HL-60 (cell line): Measurements from ENCODE around the gene DCUN1D3.
"Not testable (repeated sequence)": the region's sequence is repeated elsewhere in the genome, so short reads cannot be mapped to it uniquely, and the experiment has no call there.

Experiments used
- DNase-seq, 2 experiments: peaks; one replicate each; pipeline ENCODE4 v3.0.0-alpha.2; 2010 to 2020; ENCODE audit warnings: low read depth in 1 of 2, low spot score in 1 of 2
- H3K27ac ChIP-seq: fragments of 250-450 bp; sonication (Bioruptor Pico); replicated peaks from 2 replicates; pipeline ENCODE4 v1.5.1; 2020; ENCODE audit warnings: mild to moderate bottlenecking, moderate library complexity
- H3K27me3 ChIP-seq: fragments of 250-450 bp; sonication (Bioruptor Pico); 2 replicates; pipeline ENCODE4 v1.5.1; 2021; ENCODE audit warnings: mild to moderate bottlenecking, moderate library complexity; ENCODE audit not compliant: insufficient read depth, poor library complexity, severe bottlenecking
- H3K4me3 ChIP-seq: replicated peaks from 2 replicates; pipeline ENCODE4 v1.5.1; 2011; ENCODE audit warnings: mild to moderate bottlenecking, control low read depth, low read length; ENCODE audit not compliant: insufficient read depth
- CTCF ChIP-seq: IDR thresholded peaks from one replicate; pipeline ENCODE4 v1.5.1; 2011; ENCODE audit warnings: low read length, control low read depth, inconsistent platforms; ENCODE audit not compliant: insufficient read depth
- GABPA ChIP-seq: IDR thresholded peaks from 2 replicates; pipeline ENCODE4 v1.6.1; 2012; ENCODE audit warnings: low read depth
- POLR2AphosphoS5 ChIP-seq: IDR thresholded peaks from 2 replicates; pipeline ENCODE4 v1.6.1; 2012; ENCODE audit warnings: low read depth
- REST ChIP-seq: IDR thresholded peaks from 2 replicates; pipeline ENCODE4 v1.6.1; 2012; ENCODE audit warnings: low read depth; ENCODE audit not compliant: insufficient replicate concordance
- SPI1 ChIP-seq: IDR thresholded peaks from 2 replicates; pipeline ENCODE4 v1.6.1; 2012; ENCODE audit warnings: low read depth, mild to moderate bottlenecking, borderline replicate concordance

The DCUN1D3 gene

GRCh38 chr16:20933589-20933988 is 33.4 kb upstream of the DCUN1D3 start:
- H3K27ac ChIP-seq, result no peak overlapping the region
- no peaks in the 10 kb centered on the region for H3K27me3 ChIP-seq
- no peak overlapping the region for H3K4me3 ChIP-seq
- TF ChIP-seq GABPA (no peak), CTCF (no peak), REST (no peak), SPI1 (no peak), POLR2AphosphoS5 (no peak)
- no peak for DNase-seq

- DNase-seq, result no peak
- Histone ChIP-seq H3K4me3 (no peak overlapping the region), H3K27ac (no peak overlapping the region), H3K27me3 (no peaks in the 10 kb centered on the region)
- TF ChIP-seq POLR2AphosphoS5, result no peak
- no peak for TF ChIP-seq CTCF
- no peak for TF ChIP-seq SPI1
- no peak for TF ChIP-seq REST
- no peak for TF ChIP-seq GABPA
Observed at GRCh38 chr16:20931066-20931600, 31.0 kb upstream of the DCUN1D3 start.

GRCh38 chr16:20930365-20930690 is 30.2 kb upstream of the DCUN1D3 start:
- DNase-seq, result no peak
- Histone ChIP-seq H3K27ac (no peak overlapping the region), H3K4me3 (no peak overlapping the region), H3K27me3 (no peaks in the 10 kb centered on the region)
- TF ChIP-seq POLR2AphosphoS5, result no peak
- no peak for TF ChIP-seq GABPA
- no peak for TF ChIP-seq CTCF
- TF ChIP-seq SPI1, result no peak
- TF ChIP-seq REST, result no peak

GRCh38 chr16:20929676-20930364 is 29.7 kb upstream of the DCUN1D3 start:
- not testable (repeated sequence) for H3K27me3 ChIP-seq, H3K4me3 ChIP-seq, H3K27ac ChIP-seq, DNase-seq
